ENCODE measurements around the gene CD58.
"Not testable (repeated sequence)": the region's sequence is repeated elsewhere in the genome, so short reads cannot be mapped to it uniquely, and the experiment has no call there.

The CD58 gene

DNA sequence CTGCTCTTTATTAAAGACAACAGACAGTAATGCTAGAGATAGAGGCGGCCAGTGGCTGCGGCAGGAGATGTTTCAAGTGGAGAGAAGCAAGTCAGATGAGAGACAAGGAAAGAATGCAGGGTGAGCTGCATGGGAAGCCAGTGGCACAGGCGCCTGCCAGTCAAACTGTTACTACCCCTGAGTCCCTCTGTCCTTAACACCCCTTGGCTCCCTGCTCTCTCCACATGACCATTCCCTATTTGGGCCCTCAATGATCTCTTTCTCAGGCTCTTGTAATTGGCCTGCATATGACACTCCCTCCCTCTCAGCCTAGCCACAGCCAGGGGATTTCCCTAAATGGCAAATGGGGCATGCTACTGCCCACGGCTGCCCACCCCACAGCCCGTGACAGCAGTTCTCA, 22.6 kb upstream of the CD58 start:
- DNase-seq (ENCODE audit: low read depth in 1 of 2, low spot score in 1 of 2): not testable (repeated sequence)

DNA sequence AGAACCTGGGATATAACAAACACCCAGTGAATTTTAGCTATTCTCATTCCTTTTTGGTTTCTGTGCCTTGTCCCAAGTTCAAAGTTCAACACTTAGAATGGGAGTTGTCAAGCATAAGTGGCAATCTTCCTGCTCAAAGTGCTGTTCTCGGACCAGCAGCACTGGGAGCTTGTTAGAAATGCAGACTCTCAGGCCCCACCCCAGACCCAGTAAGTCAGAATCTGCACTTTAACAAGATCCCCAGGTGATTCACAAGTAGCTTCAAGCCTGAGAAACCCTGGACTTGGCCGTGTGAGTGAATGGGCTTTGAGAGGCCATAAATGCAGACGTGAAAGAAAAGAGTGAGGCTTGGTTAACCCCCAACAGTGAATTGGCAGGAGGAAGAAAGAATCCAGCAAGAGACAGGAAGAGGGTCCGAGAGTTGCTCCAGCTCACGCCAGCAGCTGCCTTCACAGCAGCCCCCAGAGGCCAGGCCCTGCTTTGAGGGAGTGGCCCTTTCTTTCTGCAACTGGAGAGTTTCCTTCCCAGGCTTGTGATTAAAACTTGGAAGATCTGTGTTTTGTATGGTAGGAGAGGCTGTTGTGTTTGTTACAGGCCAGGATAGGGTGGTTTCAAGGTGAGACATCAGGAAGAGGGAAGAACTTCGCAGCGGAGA, 21.3 kb upstream of the CD58 start:
- DNase-seq (ENCODE audit: low read depth in 1 of 2, low spot score in 1 of 2): not testable (repeated sequence)

DNA sequence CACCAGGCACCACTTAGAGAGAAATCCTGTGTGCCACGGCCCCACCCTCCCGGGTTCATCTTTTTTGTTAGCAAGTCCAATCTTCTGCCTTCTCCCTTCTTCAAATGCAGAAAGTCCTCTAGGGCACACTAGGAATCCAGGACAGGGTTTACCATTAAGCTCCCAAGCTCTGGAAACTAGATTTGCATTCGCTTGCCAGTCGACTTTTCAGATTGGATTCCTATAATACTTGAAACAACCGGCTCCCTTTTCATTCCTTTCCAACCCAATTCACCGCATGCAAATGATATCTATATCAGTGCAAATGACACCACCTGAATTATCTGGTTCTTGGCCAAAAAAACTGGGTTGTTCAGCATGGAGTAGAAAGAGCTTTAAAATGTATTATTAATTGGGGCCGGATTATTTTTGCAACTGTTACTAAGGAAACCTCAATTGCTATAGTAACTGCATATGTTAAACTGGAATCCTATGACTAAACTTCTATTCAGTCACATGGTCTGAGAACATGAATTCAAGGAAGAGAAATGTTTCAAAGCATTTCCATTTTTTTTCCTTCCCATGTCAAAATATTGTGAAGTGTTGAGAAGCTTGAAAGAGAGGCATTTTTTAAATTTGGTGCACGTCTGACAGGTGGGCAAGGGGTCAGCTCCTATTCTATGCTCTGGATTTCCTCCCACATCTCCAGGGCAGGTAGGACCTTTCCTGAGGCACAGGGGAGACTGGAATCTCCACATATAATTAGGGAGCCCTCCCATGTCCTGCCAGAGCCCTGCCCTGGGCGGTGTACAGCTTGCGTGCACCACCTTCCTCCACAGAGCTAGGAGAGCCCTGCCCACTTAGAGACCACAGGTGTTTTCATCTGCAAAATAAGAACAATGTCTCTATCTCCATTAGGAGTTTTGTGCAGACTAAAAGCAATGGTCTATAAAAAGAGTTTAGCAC, 20.5 kb upstream of the CD58 start:
- DNase-seq (ENCODE audit: low read depth in 1 of 2, low spot score in 1 of 2): not testable (repeated sequence)

DNA sequence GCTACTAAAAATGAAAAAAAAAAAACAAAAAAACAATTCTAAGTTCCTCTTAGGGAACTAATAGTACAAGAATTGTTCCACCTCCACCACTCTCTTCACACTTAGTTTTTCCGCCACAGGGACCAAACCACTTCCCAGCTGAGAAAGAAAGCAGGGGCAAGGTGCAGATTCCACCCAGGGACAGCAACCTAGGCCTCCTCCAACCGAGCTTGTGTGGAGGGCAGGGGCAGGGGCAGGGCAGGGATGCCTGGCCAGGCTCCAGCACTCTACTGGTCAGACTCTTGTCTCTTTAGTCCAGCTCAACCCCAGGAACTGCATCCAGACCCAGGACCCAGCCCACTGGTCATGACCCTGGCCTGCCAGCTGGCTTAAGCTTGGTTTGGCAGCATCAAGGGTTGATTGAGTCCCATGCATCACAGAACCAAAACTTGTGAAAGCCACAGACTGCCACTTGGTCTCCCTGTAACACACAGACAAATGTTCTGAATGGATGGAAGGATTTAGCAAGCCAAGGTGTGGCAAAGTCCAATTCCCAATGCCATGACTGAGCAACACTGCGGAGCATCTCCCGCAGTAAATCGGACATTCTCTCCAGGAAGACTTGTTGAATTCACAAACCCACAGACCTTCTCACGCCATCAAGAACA, 19.7 kb upstream of the CD58 start:
- DNase-seq (ENCODE audit: low read depth in 1 of 2, low spot score in 1 of 2): not testable (repeated sequence)

DNA sequence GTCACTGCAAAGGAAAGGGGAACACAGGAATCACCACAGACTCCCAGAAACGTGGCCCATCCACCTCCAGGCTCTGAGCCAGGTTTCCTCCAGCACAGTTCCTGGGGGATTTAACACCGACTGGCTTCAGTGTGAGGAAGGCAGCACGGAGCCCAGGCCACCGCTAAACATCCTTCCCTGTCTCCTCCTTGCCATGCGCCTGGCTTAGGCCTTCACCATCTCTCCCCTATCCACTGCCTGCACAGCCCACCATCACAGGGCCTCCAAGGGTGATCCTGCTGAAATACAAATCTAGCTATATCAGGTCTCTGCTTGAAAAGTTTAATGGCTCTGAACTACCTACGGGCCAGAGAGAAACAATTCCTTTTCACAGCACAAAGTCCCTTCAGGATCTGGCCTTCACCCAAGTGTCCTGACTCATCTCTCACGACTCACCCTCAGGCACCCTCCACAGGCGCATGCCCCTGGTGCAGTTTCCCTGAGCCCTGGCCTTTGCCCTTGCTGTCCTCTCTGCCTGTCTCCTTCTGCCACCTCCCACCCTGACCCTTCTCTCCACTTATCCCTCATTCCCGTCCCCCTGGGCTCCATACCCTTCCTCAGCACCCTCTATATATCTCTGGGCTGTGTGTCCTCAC, 18.4 kb upstream of the CD58 start:
- DNase-seq (ENCODE audit: low read depth in 1 of 2, low spot score in 1 of 2): not testable (repeated sequence)

DNA sequence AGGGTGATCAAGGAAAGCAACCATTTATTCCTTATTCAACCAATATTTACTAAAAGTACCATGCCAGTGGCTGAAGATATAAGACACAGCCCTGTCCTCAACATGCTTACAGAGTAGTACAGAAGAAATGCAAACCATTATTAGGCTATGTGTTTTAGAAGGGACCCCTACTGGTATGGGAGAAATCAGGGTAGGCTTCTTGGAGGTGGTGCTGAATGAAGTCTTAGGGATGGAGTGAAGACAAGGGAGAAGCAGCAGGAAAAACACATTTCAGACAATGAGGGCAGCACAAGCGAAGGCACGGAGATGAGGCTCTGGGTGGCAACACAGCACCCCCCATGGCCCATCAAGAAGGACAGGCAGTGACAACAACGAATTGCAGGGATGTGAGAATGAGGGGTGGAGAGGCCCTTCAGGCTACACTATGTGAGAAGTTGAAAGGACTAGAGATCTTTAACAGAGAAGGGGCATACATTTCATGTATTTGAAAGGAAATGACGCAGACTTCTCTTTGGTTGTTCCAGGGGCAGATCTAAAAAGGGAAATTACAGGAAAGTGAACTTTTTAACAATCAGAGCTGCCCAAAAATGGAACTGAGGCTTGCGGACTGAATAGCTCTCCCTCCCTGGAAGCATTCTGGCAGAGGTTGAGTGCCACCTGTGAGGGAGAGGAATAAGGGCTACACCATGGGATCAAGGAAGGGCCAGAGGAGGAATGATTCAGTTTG, 16.8 kb upstream of the CD58 start:
- DNase-seq (ENCODE audit: low read depth in 1 of 2, low spot score in 1 of 2): no peak

DNA sequence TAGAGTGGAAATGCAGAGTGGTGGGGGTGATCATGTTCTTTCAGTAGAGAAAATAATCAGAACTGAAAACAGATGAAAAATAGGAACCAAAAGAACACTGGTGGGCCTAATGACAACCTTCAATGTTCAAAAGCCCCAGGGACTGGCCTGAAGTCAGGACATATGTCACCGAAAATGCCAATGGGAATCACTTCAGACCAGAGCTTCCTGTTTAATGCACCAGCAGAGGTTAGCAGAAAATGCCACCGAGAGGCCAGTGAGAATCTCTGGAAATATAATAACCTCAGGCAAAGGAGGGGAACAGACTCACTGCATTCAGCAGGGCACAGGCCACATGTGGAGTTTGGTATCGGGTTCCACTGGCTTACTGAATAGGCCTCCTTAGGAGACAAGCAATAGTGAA, 15.9 kb upstream of the CD58 start:
- DNase-seq (ENCODE audit: low read depth in 1 of 2, low spot score in 1 of 2): no peak

DNA sequence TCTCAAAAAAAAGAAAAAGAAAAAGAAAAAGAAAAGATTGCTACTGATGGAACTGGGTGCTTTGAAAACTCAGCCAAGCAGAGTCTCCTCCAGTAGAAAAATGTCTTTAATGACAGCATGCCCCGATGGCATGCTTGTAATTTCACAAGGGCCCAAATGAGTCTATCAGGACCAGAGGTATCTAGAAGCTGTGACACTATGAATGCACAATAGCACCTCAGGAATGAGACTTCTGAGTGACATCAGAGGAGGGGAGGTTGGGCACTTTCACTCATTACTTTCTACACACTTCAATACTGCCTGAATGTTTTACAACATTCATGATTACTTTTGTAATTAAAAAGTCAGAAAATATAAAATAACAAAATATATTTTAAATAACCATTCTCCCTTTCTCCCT, 15.1 kb upstream of the CD58 start:
- DNase-seq (ENCODE audit: low read depth in 1 of 2, low spot score in 1 of 2): no peak

DNA sequence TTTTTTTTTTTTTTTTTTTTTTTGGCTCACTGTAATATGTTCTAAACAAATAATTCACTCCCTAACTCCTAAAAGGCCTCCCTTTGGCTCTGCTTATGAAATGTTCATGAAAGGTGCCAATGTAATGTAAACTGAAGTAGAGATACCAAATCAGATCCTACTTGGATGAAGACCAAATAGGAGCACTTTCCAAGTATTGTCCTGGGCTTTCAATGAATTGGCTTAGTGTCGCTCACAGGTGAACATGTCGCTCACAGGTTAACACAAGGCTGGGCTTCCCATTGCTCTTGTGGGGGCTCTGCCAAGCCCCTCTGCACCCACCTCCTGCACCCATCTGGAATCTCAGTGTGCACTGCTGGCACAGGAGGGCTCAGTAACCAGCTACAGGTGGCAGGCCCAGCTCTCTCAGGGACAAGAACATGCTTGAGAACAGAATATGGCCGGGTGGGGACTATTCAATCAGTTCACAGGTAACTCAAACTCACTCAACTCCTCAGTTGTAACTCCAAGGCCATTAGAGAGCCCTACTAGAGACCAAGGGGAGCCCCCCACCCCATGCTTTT, 10.6 kb upstream of the CD58 start:
- no peak for DNase-seq (ENCODE audit: low read depth in 1 of 2, low spot score in 1 of 2)

DNA sequence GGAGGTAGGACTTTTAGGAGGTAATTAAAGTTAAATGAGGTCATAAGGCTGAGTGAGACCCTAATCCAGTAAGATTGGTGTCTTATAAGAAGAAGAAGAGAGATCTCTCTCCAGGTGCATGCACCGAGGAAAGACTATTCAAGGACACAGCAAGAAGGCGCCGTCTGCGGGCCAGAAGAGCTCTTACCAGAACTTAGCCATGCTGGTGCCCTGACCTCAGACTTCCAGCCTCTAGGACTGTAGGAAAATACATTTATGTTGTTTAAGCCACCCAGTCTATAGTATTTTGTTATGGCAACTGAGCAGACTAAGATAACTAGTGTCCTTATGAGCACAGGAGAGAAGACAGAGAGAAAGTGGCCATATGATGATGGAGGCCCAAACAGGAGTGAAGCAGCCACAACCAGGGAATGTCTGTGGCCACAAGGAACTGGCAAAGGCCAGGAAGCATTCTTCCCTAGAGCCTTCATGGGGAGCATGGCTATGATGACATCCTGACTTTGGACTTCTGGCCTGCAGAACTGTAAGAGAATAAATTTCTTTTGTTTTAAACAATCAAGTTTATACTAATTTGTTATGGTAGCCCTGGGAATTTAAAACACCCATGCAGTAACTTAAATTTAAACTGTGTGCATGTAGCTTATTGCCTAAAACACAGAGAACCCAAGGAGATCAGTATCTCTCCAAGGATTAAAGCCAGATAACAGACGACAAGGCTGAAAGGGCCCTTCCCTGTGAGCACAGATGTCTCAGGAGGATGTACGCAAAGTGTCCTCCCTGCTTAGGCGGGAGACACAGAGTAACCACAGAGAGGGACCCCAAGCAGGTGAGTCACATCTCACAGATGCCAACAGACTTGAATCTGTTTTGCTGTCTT, 9.9 kb upstream of the CD58 start:
- DNase-seq (ENCODE audit: low read depth in 1 of 2, low spot score in 1 of 2): no peak

DNA sequence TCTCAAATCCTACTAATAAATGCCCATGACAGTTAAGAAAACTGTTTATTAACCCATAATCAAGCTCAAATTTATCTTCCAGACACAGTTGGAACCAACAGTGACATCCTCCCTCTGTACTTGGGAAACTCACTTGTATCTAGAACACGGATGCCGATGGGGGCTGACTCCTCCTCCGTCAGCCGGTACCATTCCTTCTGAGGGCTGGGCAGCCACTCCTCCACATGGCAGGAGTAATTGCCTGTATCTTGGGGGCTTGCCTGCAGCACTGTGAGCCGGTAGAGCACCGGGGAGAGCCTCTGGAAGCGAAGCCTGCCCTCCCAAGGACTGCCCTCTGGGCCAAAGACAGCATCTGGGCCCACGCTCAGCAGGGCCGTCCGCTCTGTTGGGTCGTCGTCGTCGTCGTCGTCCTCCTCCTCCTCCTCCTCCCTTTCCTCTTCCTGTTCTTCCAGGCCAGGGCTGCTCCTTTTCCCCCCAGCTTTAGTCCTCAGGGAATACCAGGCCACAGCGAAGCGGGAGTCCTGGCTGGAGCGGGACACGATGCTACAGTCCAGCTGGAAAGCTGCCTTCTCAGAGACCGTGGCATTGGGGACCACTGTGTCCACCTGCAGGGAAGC, 8.5 kb upstream of the CD58 start:
- DNase-seq (ENCODE audit: low read depth in 1 of 2, low spot score in 1 of 2): no peak

DNA sequence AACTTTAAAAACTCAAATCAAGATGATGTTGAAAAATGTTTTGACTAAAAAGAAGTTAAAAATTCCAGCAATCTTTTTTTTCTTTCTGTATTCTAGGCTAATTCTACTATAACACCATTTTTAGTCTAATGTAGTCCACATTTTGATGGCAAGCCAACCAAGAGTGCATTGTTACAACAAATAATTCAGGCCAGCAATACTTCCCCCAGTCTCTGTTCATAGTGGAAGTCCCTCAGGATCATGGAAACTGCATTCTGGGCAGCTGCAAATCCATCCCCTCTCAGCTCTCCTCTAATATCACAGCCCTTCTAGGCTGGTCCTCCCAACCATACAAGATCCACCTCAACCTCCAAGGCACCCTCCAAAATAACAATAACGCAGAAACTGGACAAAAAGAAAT, 7.8 kb upstream of the CD58 start:
- DNase-seq (ENCODE audit: low read depth in 1 of 2, low spot score in 1 of 2): no peak

DNA sequence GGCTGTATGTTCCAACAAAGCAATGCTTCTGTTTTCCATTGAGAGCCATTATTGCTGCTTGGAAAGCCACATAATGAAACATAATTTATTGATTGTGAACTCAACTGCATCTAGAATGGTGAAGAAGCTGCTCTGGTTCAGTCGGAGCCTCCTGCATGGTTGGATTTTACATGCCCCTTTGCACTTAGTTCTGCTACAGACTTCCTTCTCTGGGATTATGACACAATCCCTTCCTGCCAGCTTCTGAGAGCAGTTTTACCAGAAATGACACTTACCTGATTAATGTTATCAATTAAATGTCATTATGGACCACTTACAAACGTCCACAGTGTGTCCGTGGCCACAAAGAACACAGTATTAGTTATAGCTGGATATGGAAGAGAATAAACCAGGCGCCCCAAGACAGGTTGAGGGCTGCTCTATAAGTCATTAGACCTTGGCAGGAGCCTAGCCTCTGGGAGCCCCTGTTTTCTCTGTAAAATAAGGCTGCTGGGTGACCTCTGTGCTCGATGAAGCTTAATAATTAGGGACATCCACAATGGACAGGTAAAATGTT, 7.0 kb upstream of the CD58 start:
- DNase-seq (ENCODE audit: low read depth in 1 of 2, low spot score in 1 of 2): no peak

DNA sequence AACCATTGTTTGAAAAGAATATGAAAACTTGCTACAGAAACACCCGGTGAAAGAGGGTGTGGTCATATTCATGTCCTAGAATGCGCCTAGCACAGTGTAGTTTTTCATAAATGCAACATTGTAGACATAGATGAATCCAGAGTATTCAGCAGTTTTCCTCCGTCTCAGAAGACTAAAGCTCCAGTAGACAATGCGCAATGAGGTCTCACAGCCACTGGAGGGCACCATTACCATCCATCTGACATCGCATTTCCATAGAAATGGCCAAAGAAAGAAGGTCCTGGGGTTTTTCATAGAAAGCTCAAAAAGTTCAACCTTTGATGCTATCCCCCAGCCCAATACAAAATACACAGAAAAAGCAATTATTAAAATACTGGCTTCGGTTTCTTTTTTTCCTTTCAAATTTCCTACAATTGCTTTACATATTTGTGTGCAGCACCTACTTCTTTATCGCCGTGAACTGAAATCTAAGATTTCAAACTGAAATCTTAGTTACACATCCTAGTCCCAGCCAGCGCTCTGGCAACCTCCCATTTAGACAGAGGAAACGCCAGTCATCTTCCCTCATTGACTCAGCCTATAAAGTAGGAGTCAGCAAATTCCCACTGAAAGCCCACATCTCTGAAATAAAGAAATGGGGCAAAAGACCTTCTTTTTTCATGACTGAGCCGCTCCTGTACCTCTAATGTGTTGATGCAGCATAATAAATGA, 3.9 kb upstream of the CD58 start:
- DNase-seq (ENCODE audit: low read depth in 1 of 2, low spot score in 1 of 2): peak in 1 of 2 donors; percentile 27

DNA sequence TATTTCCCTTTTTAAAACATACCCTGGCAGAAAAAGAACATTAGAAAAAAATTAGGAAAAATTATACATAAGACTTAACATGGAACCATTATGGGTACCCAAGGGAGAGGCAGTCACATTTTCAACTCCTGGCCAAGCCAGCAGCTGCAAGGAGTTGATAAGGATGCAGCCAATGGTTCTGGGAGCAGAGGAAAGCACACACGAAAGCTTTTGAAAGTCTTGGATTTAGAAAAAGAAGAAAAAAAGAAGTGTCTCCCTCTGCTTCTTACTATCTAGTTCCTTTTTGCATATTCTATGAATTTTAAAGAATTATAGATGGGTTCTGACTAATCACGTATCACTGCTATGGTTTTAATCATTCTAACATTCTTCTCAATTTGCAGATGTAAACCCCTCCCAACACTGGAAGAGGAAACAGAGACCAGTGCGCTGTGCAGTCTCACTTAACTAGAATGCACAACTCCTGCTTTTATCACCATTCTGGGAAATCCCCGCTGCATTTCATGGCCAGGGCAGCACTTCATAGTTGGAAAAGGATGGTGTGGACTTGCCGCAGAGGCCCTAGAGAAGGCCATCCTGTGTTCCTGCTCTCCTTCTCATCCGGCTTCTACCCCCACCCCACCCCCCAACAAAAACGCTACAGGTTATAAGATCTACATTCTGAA, 2.7 kb upstream of the CD58 start:
- DNase-seq (ENCODE audit: low read depth in 1 of 2, low spot score in 1 of 2): no peak

DNA sequence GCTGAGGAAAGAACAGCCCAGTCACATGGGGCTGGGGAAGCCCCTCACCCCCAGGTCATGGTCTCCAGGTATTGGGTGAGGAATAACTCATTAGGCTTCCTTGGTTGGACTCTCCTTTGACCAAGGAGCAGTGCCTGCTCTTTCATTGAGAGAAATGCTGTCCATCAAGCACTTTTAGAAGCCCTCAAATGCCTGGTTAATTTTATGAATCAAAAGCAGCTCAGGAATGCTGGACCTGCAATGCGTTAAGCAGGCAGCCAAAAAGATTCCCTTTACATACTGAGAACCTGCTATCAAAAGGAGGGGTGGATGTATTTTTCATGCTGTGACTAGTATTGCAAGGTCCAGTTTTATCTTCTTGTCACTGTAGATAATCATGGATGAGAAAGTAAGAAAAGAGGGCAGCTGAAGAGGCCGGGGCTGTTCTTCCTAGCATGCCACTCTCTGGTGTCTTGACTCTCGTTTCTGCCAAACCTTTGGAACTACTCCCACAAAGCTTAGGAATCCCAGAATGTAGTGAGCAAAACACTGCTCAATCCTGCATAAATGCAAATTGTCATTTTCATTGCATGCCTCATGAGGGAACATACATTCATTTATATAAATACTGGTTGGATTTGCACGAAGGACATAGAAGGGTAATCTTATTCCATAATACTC, 2.1 kb upstream of the CD58 start:
- DNase-seq (ENCODE audit: low read depth in 1 of 2, low spot score in 1 of 2): no peak

DNA sequence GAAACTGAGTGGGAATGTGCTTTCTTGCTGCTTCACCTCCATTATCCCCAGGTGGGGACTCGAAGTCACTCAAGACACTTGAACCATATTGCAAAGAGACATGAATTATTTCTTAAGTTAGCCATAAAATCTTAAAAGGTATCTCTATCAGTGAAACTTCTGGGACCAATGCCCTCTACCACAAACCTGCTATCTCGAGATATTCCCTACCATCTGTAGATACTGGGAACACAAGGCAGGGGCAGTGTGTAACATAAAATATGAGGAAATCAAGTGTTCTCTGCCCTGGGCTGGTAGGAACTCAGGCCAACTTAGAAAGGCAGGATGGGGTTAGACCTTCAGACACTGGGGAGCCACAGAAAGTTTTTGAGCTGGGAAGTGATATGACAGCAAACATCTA, 1.3 kb upstream of the CD58 start:
- DNase-seq (ENCODE audit: low read depth in 1 of 2, low spot score in 1 of 2): no peak

Data from stimulated activated CD4-positive, alpha-beta T cell treated with anti-CD3 and anti-CD28 coated beads, Interleukin-15, amount 100 ng/mL, for 1 hour (primary cell).